ENCODE measurements around the gene WLS. TPM values are rescaled to one million over a fixed set of nuclear protein-coding genes. Genes with fewer than 3 reads are reported as not detected.
"Not testable (repeated sequence)": the region's sequence is repeated elsewhere in the genome, so short reads cannot be mapped to it uniquely, and the experiment has no call there.

WLS gene
- total and polyA plus RNA-seq, 3 experiments from 2014 or later: not detected

- Histone ChIP-seq H3K27ac (ENCODE audit: low read depth, low read length) (no peak overlapping the region), H3K36me3 (ENCODE audit: insufficient read depth, low read length) (no peaks in the 10 kb centered on the region), H3K4me1 (ENCODE audit: insufficient read depth, low read length) (no peaks in the 10 kb centered on the region), H3K9me3 (ENCODE audit: low read length) (no peaks in the 10 kb centered on the region), H3K4me3 (ENCODE audit: low read length) (no peak overlapping the region), H3K27me3 (ENCODE audit: insufficient read depth, low read length, poor library complexity, severe bottlenecking) (no peaks in the 10 kb centered on the region)
- POLR2A ChIA-PET: no interaction called here
- Mint-ChIP-seq H3K27me3 (no peaks in the 10 kb centered on the region), H3K9me3 (peaks cover 0 to 7% (median 0%) of the 10 kb centered on the region in 5 donors), H3K36me3 (no peaks in the 10 kb centered on the region), H3K27ac (no peak overlapping the region), H3K4me3 (no peak overlapping the region), H3K4me1 (no peaks in the 10 kb centered on the region)
- no peak for DNase-seq
- CTCF ChIA-PET: no interaction called here
These were observed 37.5 kb upstream of the WLS start for GRCh38 chr1:68269637-68270430.

- POLR2A ChIA-PET: no interaction called here
- no peaks in the 10 kb centered on the region for H3K4me1 ChIP-seq (ENCODE audit: insufficient read depth, low read length)
- H3K36me3 ChIP-seq (ENCODE audit: insufficient read depth, low read length): no peaks in the 10 kb centered on the region
- Mint-ChIP-seq H3K36me3 (no peaks in the 10 kb centered on the region), H3K4me1 (no peaks in the 10 kb centered on the region), H3K4me3 (no peak overlapping the region), H3K27me3 (no peaks in the 10 kb centered on the region), H3K9me3 (peaks cover 0 to 3% (median 0%) of the 10 kb centered on the region in 5 donors), H3K27ac (no peak overlapping the region)
- no peaks in the 10 kb centered on the region for H3K9me3 ChIP-seq (ENCODE audit: low read length)
- H3K27ac ChIP-seq (ENCODE audit: low read depth, low read length): no peak overlapping the region
- no peak overlapping the region for H3K4me3 ChIP-seq (ENCODE audit: low read length)
- no peak for DNase-seq
- H3K27me3 ChIP-seq (ENCODE audit: insufficient read depth, low read length, poor library complexity, severe bottlenecking): no peaks in the 10 kb centered on the region
- CTCF ChIA-PET: no interaction called here
These were observed 36.7 kb upstream of the WLS start for GRCh38 chr1:68268896-68269483.

GRCh38 chr1:68256824-68257223 is 24.5 kb upstream of the WLS start:
- CTCF ChIA-PET, POLR2A ChIA-PET: not testable (repeated sequence)

DNA sequence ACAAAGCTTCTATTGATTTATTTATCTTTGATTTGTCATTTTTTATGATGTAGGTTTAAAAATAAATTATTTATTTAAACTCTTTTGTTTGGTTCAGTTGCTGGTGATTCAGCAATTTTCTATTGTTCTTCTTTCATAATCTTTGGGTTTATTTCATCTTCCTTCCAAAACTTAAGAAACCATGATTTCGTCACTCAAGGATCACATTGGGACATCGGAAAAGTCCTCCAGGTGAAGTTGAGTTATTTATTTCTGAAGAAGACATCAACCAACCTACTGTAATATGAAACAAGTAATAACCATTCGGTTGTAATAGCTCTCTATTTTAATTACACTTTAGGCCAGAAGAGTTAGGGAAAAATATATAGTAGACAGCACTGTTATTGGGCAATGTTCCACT is 23.0 kb upstream of the WLS start:
- Histone ChIP-seq H3K27ac (ENCODE audit: low read depth, low read length) (no peak overlapping the region), H3K4me1 (ENCODE audit: insufficient read depth, low read length) (no peaks in the 10 kb centered on the region), H3K9me3 (ENCODE audit: low read length) (no peaks in the 10 kb centered on the region), H3K27me3 (ENCODE audit: insufficient read depth, low read length, poor library complexity, severe bottlenecking) (no peaks in the 10 kb centered on the region), H3K4me3 (ENCODE audit: low read length) (no peak overlapping the region), H3K36me3 (ENCODE audit: insufficient read depth, low read length) (no peaks in the 10 kb centered on the region)
- H3K9me3 Mint-ChIP-seq: peaks cover 0 to 13% (median 3%) of the 10 kb centered on the region in 5 donors
- POLR2A ChIA-PET: no interaction called here
- no peak overlapping the region for H3K4me3 Mint-ChIP-seq
- peaks cover 0 to 2% of the 10 kb centered on the region in 2 donors for H3K27me3 Mint-ChIP-seq
- H3K27ac Mint-ChIP-seq: no peak overlapping the region
- CTCF ChIA-PET: no interaction called here
- H3K4me1 Mint-ChIP-seq: no peaks in the 10 kb centered on the region
- no peak for DNase-seq
- no peaks in the 10 kb centered on the region for H3K36me3 Mint-ChIP-seq

More at GRCh38 chr1:68256824-68257223, 24.5 kb upstream of the WLS start:
- H3K27me3 Mint-ChIP-seq; H3K36me3 Mint-ChIP-seq; H3K4me3 Mint-ChIP-seq; DNase-seq; H3K27me3 ChIP-seq (ENCODE audit: insufficient read depth, low read length, poor library complexity, severe bottlenecking); H3K27ac Mint-ChIP-seq; H3K4me1 ChIP-seq (ENCODE audit: insufficient read depth, low read length); H3K27ac ChIP-seq (ENCODE audit: low read depth, low read length); H3K4me1 Mint-ChIP-seq; H3K36me3 ChIP-seq (ENCODE audit: insufficient read depth, low read length); H3K9me3 ChIP-seq (ENCODE audit: low read length); H3K9me3 Mint-ChIP-seq; H3K4me3 ChIP-seq (ENCODE audit: low read length): not testable (repeated sequence)

DNA sequence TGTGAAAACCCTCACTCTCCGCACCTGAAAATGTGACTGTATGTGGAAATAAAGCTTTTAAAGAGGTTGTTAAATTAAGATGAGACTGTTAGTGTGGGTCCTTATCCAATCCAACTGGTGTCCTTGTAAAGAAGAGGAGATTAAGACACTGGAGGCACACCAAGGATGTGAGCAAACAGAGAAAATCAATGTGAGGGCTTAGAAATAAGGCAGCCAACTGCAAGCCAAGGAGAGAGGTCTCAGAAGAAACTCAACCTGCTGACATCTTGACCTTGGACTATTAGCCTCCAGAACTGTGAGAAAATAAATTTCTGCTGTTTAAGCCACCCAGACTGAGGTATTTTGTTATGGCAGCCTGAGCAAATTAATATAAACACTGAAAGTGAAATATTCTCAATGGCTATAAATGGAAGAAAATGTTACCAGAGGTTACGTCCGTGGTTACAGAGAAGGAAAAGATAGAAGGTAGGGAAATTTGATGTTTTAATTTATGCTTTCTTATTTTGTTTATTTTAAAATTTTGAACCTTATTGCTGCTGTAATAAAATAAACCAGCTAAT is 22.4 kb upstream of the WLS start:
- Mint-ChIP-seq H3K27ac (no peak overlapping the region), H3K9me3 (peaks cover 0 to 13% (median 6%) of the 10 kb centered on the region in 5 donors), H3K4me1 (no peaks in the 10 kb centered on the region), H3K36me3 (no peaks in the 10 kb centered on the region), H3K4me3 (no peak overlapping the region), H3K27me3 (peaks cover 0 to 2% of the 10 kb centered on the region in 2 donors)
- ChIA-PET CTCF (no interaction called here), POLR2A (no interaction called here)
- Histone ChIP-seq H3K4me3 (ENCODE audit: low read length) (no peak overlapping the region), H3K36me3 (ENCODE audit: insufficient read depth, low read length) (no peaks in the 10 kb centered on the region), H3K9me3 (ENCODE audit: low read length) (no peaks in the 10 kb centered on the region), H3K4me1 (ENCODE audit: insufficient read depth, low read length) (no peaks in the 10 kb centered on the region), H3K27ac (ENCODE audit: low read depth, low read length) (no peak overlapping the region), H3K27me3 (ENCODE audit: insufficient read depth, low read length, poor library complexity, severe bottlenecking) (no peaks in the 10 kb centered on the region)
- no peak for DNase-seq

- Mint-ChIP-seq H3K4me3 (no peak overlapping the region), H3K27ac (no peak overlapping the region), H3K36me3 (peaks cover 0 to 1% (median 0%) of the 10 kb centered on the region in 3 donors), H3K27me3 (peaks cover 16 to 26% of the 10 kb centered on the region in 2 donors), H3K9me3 (peaks cover 0 to 19% (median 5%) of the 10 kb centered on the region in 5 donors), H3K4me1 (peaks cover 2 to 10% (median 7%) of the 10 kb centered on the region in 3 donors)
- Histone ChIP-seq H3K27me3 (ENCODE audit: insufficient read depth, low read length, poor library complexity, severe bottlenecking) (no peaks in the 10 kb centered on the region), H3K4me3 (ENCODE audit: low read length) (no peak overlapping the region), H3K4me1 (ENCODE audit: insufficient read depth, low read length) (no peaks in the 10 kb centered on the region), H3K27ac (ENCODE audit: low read depth, low read length) (no peak overlapping the region), H3K36me3 (ENCODE audit: insufficient read depth, low read length) (no peaks in the 10 kb centered on the region), H3K9me3 (ENCODE audit: low read length) (no peaks in the 10 kb centered on the region)
- POLR2A ChIA-PET: no interaction called here
- CTCF ChIA-PET: no interaction called here
- DNase-seq: no peak
These were observed 4.7 kb upstream of the WLS start for GRCh38 chr1:68237040-68237439.

GRCh38 chr1:68234094-68234493 is 1.8 kb upstream of the WLS start:
- no peaks in the 10 kb centered on the region for H3K36me3 ChIP-seq (ENCODE audit: insufficient read depth, low read length)
- no peaks in the 10 kb centered on the region for H3K9me3 ChIP-seq (ENCODE audit: low read length)
- H3K36me3 Mint-ChIP-seq: peaks cover 0 to 1% (median 0%) of the 10 kb centered on the region in 3 donors
- peaks cover 0 to 19% (median 3%) of the 10 kb centered on the region in 5 donors for H3K9me3 Mint-ChIP-seq
- H3K4me3 ChIP-seq (ENCODE audit: low read length): no peak overlapping the region
- H3K4me1 ChIP-seq (ENCODE audit: insufficient read depth, low read length): no peaks in the 10 kb centered on the region
- H3K4me3 Mint-ChIP-seq: no peak overlapping the region
- no peak overlapping the region for H3K27ac ChIP-seq (ENCODE audit: low read depth, low read length)
- peaks cover 30 to 50% of the 10 kb centered on the region in 2 donors for H3K27me3 Mint-ChIP-seq
- peaks cover 2 to 19% (median 7%) of the 10 kb centered on the region in 3 donors for H3K4me1 Mint-ChIP-seq
- H3K27me3 ChIP-seq (ENCODE audit: insufficient read depth, low read length, poor library complexity, severe bottlenecking): no peaks in the 10 kb centered on the region
- DNase-seq: no peak
- CTCF ChIA-PET: no interaction called here
- H3K27ac Mint-ChIP-seq: no peak overlapping the region
- POLR2A ChIA-PET: no interaction called here

- CTCF ChIA-PET: no interaction called here
- H3K4me1 Mint-ChIP-seq: peaks cover 2 to 19% (median 7%) of the 10 kb centered on the region in 3 donors
- peaks cover 30 to 52% of the 10 kb centered on the region in 2 donors for H3K27me3 Mint-ChIP-seq
- H3K9me3 Mint-ChIP-seq: peaks cover 0 to 18% (median 3%) of the 10 kb centered on the region in 5 donors
- H3K27me3 ChIP-seq (ENCODE audit: insufficient read depth, low read length, poor library complexity, severe bottlenecking): no peaks in the 10 kb centered on the region
- H3K4me1 ChIP-seq (ENCODE audit: insufficient read depth, low read length): no peaks in the 10 kb centered on the region
- H3K4me3 Mint-ChIP-seq: peak overlapping the region in 2 of 7 donors; percentile 17 to 20
- no peaks in the 10 kb centered on the region for H3K9me3 ChIP-seq (ENCODE audit: low read length)
- no peak overlapping the region for H3K4me3 ChIP-seq (ENCODE audit: low read length)
- POLR2A ChIA-PET: no interaction called here
- peak overlapping the region in 1 of 8 donors; percentile 34 for H3K27ac Mint-ChIP-seq
- no peak for DNase-seq
- no peak overlapping the region for H3K27ac ChIP-seq (ENCODE audit: low read depth, low read length)
- H3K36me3 ChIP-seq (ENCODE audit: insufficient read depth, low read length): no peaks in the 10 kb centered on the region
- H3K36me3 Mint-ChIP-seq: peaks cover 0 to 1% (median 0%) of the 10 kb centered on the region in 3 donors
These were observed 879 bp upstream of the WLS start for GRCh38 chr1:68233202-68233601.
